Peyer's patch (tissue), 4 donors: ENCODE data around the gene MCCC1.

ENCODE experiments used
- CTCF ChIP-seq, 6 experiments: fragments of 450-650 bp in 4 of 6; fragments of 200-600 bp in 2 of 6; sonication (generic) in 1 of 6; IDR thresholded peaks; one replicate each; pipeline ENCODE4 v1.5.1; 2017 to 2019; ENCODE audit warnings: antibody characterized with exemption in 6 of 6, mild to moderate bottlenecking in 3 of 6, moderate library complexity in 1 of 6
- POLR2A ChIP-seq, 2 donors: fragments of 450-650 bp; IDR thresholded peaks; one replicate each; pipeline ENCODE4 v1.5.1; 2017; ENCODE audit warnings: antibody characterized with exemption in 2 of 2, mild to moderate bottlenecking in 2 of 2, moderate library complexity in 2 of 2

DNA sequence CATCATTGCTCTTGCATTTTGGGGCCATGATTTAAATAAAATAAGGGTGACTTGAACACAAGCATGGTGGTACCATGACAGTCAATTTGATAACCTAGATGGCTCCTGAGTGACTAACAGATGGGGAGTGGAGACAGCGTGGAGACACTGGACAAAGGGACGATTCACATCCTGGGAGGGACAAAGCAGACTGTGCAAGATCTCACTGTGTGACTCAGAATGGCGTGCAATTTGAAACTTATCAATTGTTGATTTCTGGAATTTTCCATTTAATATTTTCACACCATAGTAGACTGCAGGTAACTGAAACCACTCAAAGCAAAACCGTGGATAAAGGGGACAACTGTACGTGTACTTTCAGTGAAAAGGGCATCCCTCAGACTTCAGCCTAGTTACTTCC lies 25.5 kb downstream of the MCCC1 start:
- TF ChIP-seq CTCF (IDR thresholded peaks at IDR 0.05) (no peak), POLR2A (IDR thresholded peaks at IDR 0.05) (no peak)
